KOPT-K1 (cell line): Measurements from ENCODE around the gene RNF150.

ENCODE experiments used
- H3K27ac ChIP-seq: fragments of 200-600 bp; sonication (generic); 2 replicates; pipeline ENCODE4 v1.5.1; 2016; ENCODE audit warnings: antibody characterized with exemption, mild to moderate bottlenecking, low read depth, low read length; ENCODE audit not compliant: poor library complexity, severe bottlenecking
- H3K36me3 ChIP-seq: fragments of 200-600 bp; sonication (generic); 2 replicates; pipeline ENCODE4 v1.5.1; 2017; ENCODE audit warnings: antibody characterized with exemption, mild to moderate bottlenecking, low read length, moderate library complexity; ENCODE audit not compliant: insufficient read depth
- H3K9me3 ChIP-seq: fragments of 200-600 bp; sonication (generic); 2 replicates; pipeline ENCODE4 v1.5.1; 2017; ENCODE audit warnings: antibody characterized with exemption, low read length, mild to moderate bottlenecking; ENCODE audit not compliant: insufficient read depth, poor library complexity, severe bottlenecking

Gene RNF150

GRCh38 chr4:140876615-140877364 is 256.5 kb downstream of the RNF150 start:
- H3K36me3 ChIP-seq, result no peaks in the 10 kb centered on the region
- H3K9me3 ChIP-seq, result no peaks in the 10 kb centered on the region
- H3K27ac ChIP-seq, result no peak overlapping the region

- H3K9me3 ChIP-seq, result no peaks in the 10 kb centered on the region
- no peak overlapping the region for H3K27ac ChIP-seq
- H3K36me3 ChIP-seq, result no peaks in the 10 kb centered on the region
Measured at GRCh38 chr4:140875746-140876452, 257.4 kb downstream of the RNF150 start.

GRCh38 chr4:140874056-140874455 is 259.2 kb downstream of the RNF150 start:
- Histone ChIP-seq H3K27ac (no peak overlapping the region), H3K36me3 (no peaks in the 10 kb centered on the region), H3K9me3 (no peaks in the 10 kb centered on the region)

- Histone ChIP-seq H3K9me3 (no peaks in the 10 kb centered on the region), H3K27ac (no peak overlapping the region), H3K36me3 (no peaks in the 10 kb centered on the region)
Measured at GRCh38 chr4:140871368-140871767, 261.9 kb downstream of the RNF150 start.

- H3K36me3 ChIP-seq, result no peaks in the 10 kb centered on the region
- no peaks in the 10 kb centered on the region for H3K9me3 ChIP-seq
- H3K27ac ChIP-seq, result no peak overlapping the region
Measured at GRCh38 chr4:140870427-140870826, 262.8 kb downstream of the RNF150 start.

- H3K36me3 ChIP-seq, result no peaks in the 10 kb centered on the region
- no peaks in the 10 kb centered on the region for H3K9me3 ChIP-seq
- no peak overlapping the region for H3K27ac ChIP-seq
Measured at GRCh38 chr4:140869446-140869845, 263.8 kb downstream of the RNF150 start.

GRCh38 chr4:140867356-140867755 is 265.9 kb downstream of the RNF150 start:
- Histone ChIP-seq H3K36me3 (no peaks in the 10 kb centered on the region), H3K9me3 (no peaks in the 10 kb centered on the region), H3K27ac (no peak overlapping the region)

GRCh38 chr4:140866492-140867005 is 266.7 kb downstream of the RNF150 start:
- Histone ChIP-seq H3K27ac (no peak overlapping the region), H3K9me3 (no peaks in the 10 kb centered on the region), H3K36me3 (no peaks in the 10 kb centered on the region)

GRCh38 chr4:140865253-140866217 is 267.7 kb downstream of the RNF150 start:
- Histone ChIP-seq H3K36me3 (no peaks in the 10 kb centered on the region), H3K9me3 (no peaks in the 10 kb centered on the region), H3K27ac (no peak overlapping the region)

GRCh38 chr4:140863197-140863596 is 270.1 kb downstream of the RNF150 start:
- Histone ChIP-seq H3K36me3 (no peaks in the 10 kb centered on the region), H3K27ac (no peak overlapping the region), H3K9me3 (no peaks in the 10 kb centered on the region)

- Histone ChIP-seq H3K27ac (no peak overlapping the region), H3K9me3 (no peaks in the 10 kb centered on the region), H3K36me3 (no peaks in the 10 kb centered on the region)
Measured at GRCh38 chr4:140862177-140862442, 271.2 kb downstream of the RNF150 start.

GRCh38 chr4:140861359-140862176 is 271.7 kb downstream of the RNF150 start:
- no peaks in the 10 kb centered on the region for H3K9me3 ChIP-seq
- no peaks in the 10 kb centered on the region for H3K36me3 ChIP-seq
- H3K27ac ChIP-seq, result no peak overlapping the region

GRCh38 chr4:140858897-140859296 is 274.4 kb downstream of the RNF150 start:
- no peaks in the 10 kb centered on the region for H3K9me3 ChIP-seq
- H3K27ac ChIP-seq, result no peak overlapping the region
- no peaks in the 10 kb centered on the region for H3K36me3 ChIP-seq

- Histone ChIP-seq H3K27ac (no peak overlapping the region), H3K9me3 (no peaks in the 10 kb centered on the region), H3K36me3 (no peaks in the 10 kb centered on the region)
Measured at GRCh38 chr4:140857111-140857510, 276.2 kb downstream of the RNF150 start.
